ENCODE results near the gene KCNMA1.

GRCh38 chr10:77007834-77008233 is 629.8 kb downstream of the KCNMA1 start:
- TF ChIP-seq CTCF (IDR thresholded peaks at IDR 0.05) (no peak), POLR2AphosphoS5 (IDR thresholded peaks at IDR 0.05) (no peak)
